Stimulated activated CD4-positive, alpha-beta T cell treated with anti-CD3 and anti-CD28 coated beads, Interleukin-15, amount 100 ng/mL, for 1 hour (primary cell): Measurements from ENCODE around the gene ZBTB11.
"Not testable (repeated sequence)": the region's sequence is repeated elsewhere in the genome, so short reads cannot be mapped to it uniquely, and the experiment has no call there.

ENCODE experiments used
- DNase-seq, 2 donors: peaks; one replicate each; pipeline ENCODE4 v3.0.0-alpha.2; 2020; ENCODE audit warnings: low read depth in 1 of 2, low spot score in 1 of 2

ZBTB11 gene

DNA sequence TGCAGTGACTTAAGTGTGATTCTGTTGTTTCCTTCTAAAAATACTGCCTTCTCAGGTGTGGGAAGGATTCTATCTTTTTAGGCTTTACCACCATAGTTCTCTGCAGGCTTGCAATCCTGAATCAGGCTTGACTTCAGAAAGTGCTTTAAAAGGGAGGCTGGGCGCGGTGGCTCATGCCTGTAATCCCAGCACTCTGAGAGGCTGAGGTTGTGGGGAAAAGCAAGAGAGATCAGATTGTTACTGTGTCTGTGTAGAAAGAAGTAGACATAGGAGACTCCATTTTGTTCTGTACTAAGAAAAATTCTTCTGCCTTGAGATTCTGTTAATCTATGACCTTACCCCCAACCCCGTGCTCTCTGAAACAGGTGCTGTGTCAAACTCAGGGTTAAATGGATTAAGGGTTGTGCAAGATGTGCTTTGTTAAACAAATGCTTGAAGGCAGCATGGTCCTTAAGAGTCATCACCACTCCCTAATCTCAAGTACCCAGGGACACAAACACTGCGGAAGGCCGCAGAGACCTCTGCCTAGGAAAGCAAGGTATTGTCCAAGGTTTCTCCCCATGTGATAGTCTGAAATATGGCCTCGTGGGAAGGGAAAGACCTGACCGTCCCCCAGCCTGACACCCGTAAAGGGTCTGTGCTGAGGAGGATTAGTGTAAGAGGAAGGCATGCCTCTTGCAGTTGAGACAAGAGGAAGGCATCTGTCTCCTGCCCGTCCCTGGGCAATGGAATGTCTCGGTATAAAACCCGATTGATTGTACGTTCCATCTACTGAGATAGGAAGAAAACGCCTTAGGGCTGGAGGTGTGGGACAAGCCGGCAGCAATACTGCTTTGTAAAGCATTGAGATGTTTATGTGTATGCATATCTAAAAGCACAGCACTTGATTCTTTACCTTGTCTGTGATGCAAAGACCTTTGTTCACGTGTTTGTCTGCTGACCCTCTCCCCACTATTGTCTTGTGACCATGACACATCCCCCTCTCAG is 15.0 kb upstream of the ZBTB11 start:
- not testable (repeated sequence) for DNase-seq

DNA sequence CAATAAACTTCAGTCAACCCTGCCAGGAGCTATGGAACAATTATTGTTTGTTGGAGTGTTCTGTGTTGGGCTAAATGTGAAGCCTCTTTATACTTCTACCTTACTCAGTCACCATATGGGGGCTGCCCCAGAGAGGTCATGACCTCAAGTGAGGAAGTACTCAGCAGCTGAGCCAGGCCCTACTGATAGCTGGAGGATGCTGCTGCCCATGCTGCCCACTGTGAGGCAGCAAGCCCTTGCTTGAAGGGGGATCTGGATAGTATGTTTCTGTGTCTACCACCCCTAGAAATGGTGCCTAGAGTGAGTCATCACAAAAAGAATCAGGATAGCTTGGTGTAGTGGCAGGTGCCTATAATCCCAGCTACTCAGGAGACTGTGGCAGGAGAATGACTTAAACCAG is 14.0 kb upstream of the ZBTB11 start:
- DNase-seq: no peak

DNA sequence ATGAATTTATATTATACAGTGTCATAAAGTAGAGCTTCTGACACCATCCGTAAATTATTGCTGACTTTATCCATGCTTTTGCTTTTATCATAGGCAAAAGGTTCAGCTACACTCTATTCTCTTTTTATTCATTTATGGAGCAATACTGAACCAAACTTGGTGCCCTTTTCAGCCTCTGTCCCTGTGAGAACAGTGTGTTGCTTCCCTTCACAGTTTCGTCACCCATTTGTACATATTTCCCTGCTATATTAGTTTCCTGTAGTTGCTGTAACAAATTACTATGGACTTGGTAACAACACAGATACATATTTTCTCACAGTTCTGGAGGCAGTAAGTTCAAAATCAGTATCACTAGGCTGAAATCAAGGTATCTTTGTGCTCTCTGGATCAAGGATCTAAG is 12.4 kb upstream of the ZBTB11 start:
- no peak for DNase-seq

DNA sequence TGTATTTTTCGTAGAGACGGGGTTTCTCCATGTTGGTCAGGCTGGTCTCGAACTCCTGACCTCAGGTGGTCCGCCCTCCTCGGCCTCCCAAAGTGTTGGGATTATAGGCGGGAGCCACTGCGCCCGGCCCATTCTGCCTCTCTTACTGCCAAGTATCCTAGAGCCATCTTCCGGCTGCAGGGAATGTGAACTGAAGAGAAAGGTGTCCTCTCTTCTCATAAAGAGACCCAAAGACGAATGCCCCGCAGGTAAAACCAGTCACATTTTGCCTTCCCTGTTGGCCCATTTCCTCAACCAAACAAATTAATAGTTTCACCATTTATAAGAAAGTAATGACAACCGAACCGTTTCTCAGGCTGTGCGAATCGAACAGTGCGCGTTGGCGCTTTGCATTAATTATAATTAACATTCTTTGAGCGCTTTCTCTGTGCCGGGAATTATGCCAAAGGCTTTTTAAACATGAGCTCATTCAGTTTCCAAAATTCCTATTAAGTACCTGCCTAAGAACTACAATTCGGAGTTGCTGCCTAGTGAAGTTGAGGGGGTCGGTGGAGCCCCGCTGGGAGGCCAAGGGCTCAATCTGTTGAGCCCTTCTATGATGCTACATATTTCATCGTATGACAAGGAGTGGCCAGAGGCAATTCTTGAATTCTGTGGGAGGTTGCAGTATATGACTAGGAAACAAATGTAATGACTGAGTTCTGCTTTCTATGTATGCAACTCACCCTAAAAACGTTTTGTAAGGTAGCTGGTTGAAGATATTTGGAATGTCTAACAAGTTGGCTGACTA is 10.4 kb upstream of the ZBTB11 start:
- no peak for DNase-seq

DNA sequence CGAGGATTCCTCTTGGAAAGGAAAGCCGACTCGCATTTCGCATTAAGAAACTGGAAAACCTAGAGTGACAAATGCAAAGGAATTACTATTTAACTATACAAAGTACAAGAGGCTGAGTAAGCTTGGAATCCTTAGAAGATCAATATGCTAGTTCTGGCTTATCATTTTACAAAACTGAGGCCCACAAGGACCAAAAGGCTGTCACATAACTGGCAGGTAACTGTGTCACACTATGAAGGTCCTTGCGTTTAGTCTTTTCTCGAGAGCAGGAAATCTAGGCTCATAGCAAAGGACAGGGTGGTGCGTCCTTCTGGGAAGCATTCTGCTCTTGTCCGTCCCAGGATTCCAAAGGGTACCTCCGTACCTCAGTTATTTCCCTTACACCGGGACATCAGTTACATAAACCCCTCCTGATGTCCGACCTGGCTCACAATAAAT is 9.0 kb upstream of the ZBTB11 start:
- DNase-seq: no peak

DNA sequence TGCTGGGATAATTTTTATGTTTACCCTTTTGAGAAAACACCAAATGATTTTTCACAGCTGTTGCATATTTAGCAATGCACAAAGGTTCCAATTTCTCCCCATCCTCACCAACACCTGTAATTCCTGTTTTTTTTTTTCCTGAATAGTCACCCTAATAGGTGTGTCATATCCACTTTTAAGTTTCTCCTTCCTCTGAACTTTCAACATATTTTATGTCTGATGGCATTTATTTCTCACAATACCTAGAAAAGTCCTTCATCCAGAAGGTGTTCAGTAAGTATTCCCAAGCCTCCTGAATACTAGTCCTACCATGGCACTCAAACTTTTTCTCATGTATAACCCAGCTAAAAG is 8.1 kb upstream of the ZBTB11 start:
- no peak for DNase-seq

DNA sequence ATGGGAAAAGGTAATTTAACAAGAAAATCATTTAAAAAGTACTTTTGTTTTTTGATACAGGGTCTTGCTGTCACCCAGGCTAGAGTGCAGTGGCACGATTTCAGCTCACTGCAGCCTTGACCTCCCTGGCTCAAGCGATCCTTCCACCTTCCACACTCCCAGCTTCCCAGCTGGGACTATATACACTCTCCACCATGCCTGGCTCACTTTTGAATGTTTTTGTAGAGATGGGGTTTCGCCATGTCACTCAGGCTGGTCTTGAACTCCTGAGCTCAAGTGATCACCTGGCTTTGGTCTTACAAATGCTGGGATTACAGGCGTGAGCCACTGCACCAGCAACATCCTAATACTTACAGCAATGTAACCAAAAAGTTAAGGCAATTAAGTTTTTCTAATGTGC is 3.5 kb upstream of the ZBTB11 start:
- no peak for DNase-seq

DNA sequence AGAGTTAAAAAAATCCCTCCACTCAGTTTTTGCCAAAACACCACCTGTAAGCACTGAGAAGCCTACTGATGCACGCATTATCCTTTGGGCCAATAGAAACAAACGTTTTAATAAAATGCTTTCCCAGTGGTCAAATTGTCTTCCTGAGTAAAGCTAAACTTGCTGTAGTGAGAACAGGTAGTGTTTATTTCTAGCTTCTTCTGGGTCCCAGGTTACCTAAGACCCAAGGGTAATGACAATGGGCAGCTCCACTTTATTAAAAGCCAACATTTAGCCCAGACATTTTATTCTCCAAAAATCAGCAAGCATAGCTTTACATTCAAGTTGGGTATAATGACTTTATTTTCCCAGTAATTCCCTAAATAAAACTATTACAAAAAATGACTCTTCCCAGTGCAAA is 1.9 kb upstream of the ZBTB11 start:
- DNase-seq: not testable (repeated sequence)

DNA sequence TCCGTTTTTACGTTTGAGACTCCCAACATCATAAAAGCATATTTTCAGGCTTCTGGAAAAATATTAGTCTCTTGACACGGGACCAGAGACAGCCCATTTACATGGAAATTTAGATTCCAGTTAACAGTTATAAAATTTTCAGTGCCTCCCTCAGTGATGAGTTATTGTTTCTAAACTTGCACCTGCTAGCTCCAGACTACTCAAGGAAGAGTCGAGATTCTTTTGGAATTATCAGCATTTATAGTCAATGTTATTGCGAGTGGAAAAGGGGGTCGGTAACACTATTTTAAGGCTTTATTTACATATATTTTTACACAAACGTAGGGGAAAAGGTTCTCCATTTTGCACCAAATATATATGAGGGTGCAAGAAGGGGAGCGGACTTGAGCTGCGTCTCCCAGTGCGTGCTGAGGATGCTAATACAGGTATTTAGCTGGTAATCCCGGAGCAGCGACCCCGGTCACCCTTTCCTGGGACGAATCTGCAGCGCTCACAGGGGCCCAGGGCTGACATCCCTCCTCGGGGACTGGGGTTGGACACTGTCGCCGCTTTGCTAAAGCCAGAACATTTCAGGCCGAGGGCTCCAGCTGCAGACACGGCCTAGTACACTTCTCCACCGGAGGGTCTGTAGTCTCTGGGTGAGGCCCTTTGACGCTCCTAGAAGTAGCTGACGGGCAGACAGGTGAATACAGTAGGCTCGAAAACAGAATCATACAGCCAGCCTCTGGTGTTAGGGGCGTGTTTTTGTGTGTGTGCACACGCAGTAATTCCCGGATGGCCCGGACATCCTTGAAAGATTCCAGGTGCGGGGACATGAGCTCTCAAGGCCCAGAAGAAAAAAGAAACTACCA is 729 bp upstream of the ZBTB11 start:
- no peak for DNase-seq

DNA sequence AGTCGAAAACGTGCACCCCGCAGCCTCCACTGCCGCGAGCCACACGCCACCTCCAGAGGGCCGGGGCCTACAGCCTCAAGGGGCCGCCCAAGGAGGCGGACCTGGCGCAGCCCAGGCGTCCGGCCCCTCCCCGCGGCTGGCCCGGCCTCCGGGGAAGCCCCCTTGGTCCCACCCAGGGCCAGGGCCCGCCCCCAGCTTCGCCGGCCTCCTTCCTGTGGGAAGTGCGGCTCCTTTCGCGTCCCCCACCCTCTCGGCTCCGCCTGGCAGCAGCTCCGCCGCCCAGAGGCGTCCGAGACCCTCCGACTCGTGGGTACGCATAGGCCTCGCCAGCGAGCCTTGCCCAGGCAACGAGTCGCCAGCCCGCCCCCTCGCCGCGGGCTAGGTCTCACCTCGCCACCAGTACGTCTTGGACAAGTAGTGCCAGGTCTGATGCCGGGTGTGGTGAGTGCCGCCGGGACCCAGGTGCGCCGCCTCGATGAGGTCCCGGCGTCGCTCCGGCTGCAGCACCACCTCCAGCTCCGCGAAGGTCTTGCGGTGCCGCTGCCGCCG is 642 bp downstream of the ZBTB11 start:
- DNase-seq: peak; percentile 89 to 97

DNA sequence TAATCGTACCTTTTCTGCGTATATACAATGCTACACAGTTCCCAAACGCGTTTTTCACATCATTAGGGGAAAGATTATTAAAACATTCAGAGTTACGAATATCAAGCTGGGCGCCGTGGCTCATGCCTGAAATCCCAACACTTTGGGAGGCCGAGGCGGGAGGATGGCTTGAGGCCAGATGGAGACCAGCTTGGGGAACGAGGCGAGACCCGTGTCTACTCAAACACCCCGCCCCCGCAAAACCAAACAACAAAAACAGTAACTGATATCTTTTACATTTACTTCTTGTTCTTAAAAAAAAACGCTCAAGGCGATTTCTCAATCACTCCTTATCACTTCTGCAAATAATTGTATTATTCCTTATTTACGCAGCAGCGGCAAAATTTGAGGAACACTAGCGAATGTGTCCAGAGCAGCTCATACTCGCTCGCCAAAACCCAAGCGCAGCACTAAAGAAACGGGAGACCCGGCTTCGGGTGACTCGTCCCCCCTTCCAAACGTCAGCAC is 1.2 kb downstream of the ZBTB11 start:
- no peak for DNase-seq

DNA sequence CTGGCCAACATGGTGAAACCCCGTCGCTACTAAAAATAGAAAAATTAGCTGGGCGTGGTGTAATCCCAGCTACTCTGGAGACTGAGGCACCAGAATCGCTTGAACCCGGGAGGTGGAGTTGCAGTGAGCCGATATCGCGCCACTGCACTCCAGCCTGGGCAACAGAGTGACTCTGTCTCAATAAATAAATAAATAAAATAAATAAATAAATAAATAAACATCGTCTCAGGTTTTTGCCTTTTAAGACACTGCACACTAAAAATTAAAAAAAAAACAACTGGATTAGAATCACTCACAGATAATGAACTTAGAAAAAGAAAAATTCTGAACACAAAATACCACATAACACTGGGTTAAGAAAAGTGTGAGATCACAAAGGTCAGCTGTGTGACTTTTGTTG is 2.4 kb downstream of the ZBTB11 start:
- DNase-seq: no peak

DNA sequence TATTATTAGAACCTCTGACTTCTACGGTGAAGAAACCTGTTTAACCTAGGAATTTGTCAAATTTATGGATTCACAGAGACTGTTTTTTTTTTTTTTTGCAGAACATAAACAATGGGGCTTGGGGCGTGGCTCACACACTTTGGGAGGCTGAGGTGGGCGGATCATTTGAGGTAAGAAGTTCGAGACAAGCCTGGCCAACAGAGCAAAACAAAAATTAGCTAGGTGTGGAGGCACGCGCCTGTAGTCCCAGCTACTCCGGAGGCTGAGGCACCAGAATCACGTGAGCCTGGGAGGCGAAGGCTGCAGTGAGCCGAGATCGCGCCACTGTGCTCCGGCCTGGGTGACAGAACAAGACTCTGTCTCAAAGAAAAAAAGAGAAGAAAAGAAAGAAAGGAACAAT is 3.0 kb downstream of the ZBTB11 start:
- DNase-seq: no peak

DNA sequence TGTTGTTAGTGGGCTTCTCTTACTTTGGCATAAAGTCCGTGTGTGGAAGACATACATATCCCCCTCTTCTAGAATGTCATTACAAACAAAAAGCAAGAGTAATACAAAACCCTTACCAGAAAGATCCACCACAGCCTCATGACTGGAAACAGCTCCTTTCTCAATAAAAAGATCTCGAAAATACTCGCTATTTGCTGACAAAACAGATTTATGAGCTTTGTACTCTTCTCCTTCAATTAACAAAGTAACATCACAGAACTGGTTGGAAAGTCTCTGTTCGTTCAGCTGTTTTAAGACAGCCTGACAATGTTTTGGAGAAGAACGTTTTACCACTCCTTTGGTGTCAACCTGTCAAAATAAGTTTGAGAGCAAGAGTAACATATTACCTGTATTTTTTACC is 5.9 kb downstream of the ZBTB11 start:
- no peak for DNase-seq

DNA sequence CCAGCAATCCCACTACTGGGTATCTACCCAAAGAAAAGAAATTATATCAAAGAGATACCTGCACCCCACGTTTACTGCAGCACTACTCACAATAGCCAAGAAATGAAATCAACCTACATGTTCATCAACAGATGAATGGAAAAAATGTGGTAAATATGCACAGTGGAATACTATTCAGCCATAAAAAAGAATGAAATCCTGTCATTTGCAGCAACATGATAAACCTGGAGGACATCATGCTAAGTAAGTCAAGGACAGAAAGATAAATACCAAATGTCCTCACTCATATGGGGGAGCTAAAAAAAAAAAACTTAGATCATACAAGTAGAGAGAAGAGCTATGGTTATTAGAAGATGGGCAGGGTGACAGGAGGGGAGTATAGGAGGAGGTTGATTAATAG is 9.1 kb downstream of the ZBTB11 start:
- DNase-seq: no peak

DNA sequence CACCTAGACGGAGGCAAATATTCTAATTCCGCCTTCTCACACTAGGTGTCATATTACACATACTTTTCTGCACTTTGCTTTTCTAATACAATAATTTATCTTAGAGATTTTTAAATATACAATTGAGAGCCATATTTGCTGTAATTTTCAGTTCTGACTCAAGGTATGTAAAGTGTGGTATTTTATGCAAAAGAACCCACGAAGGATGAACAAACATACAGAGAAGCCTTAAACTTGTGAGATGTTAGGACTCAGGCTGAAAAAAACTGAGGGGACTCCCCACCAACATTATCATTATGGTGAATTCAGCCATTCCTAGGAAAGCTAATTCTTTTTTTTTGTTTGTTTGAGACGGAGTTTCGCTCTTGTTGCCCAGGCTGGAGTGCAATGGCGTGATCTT is 9.6 kb downstream of the ZBTB11 start:
- DNase-seq: no peak

DNA sequence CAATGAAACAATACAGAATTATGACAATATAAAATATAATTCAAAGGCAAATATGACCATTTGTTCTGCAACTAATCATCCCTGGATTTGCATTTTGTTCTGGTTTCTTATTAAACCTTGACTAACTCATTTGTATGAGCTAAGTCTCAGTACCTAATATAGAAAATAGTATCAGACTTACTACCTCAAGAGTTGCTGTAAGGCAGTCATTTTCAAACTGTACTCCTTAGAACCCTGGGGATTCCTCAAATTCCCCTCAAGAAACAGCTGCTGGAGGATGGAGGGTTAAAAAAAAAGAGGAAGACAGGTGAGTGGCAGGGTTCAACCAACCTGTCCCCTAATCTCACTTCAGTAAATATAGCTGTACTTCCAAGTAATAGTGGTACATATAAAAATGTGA is 11.1 kb downstream of the ZBTB11 start:
- DNase-seq: no peak

DNA sequence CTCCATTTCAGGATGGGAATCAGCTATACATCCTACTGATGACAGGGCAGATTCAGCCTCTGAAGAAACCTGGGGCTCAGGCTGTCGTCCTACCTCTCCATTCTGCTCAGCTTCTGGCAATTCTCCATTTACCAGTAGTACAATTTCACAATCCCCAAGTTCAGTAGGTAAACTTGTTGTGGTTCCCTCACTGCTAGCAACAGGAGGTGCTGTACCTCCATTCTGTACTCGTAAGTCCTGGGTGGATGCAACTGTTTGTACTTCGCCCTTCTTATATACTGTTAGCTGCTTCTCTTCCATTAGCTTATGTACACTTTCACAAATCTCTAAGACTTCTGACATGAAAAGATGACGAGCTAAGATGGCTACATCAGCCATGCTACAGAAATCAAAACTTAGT is 11.6 kb downstream of the ZBTB11 start:
- no peak for DNase-seq

DNA sequence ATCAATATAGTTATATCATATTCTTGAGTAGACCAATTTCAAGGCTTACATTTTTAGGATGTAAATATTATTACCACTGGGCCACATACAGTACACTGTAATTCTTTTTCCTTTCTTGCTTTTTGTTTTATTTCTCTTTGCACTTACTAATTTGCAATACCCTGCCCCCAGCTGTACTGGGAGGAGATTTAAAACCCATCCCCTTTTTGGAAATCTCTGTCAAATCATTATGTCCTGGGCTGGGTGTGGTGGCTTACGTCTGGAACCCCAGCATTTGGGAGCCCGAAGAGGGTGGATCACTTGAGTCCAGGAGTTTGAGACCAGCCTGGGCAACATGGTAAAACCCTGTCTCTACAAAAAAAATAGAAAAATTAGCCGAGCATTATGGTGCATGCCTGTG is 16.2 kb downstream of the ZBTB11 start:
- no peak for DNase-seq

DNA sequence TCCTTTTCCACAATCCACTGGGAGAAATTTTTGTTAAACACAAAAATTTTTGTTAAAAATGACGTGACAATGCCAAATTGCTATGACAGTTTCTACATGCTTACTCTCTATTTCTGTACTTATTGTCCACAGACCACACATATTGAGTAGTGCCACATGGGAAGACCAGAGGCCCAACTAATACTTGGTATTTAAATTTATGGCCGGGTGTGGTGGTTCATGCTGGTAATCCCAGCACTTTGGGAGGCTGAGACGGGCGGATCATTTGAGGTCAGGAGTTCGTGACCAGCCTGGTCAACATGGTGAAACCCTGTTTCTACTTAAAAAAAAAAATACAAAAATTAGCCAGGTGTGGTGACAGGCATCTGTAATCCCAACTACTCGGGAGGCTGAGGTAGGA is 20.3 kb downstream of the ZBTB11 start:
- no peak for DNase-seq

DNA sequence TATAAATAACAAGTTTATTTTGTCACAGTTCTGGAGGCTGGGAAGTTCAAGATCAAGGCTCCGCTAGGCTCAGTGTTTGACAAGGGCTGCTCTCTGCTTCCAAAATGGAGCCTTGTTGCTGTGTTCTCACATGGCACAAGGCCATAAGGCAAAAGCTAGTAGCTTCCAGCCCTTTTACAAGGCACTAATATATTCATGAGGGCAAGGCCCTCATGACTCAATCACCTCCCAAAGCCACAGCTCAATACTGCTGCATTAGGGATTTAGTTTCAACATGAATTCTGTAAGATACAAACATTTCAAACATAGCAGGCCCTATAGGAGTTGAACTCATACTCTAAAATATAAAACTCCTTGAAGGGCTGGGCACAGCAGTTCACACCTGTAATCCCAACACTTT is 30.2 kb downstream of the ZBTB11 start:
- no peak for DNase-seq
